Mucosa of descending colon (tissue), 3 donors: Measurements from ENCODE around the gene CDK5RAP2. TPM values are rescaled to one million over a fixed set of nuclear protein-coding genes. Genes with fewer than 3 reads are reported as not detected.
A peak's percentile ranks its signal among the peaks of the same experiment; 100 is the strongest.

ENCODE experiments used
- ATAC-seq: fragments of 200-7000 bp; cut with Tn5 transposase; one replicate; pipeline ENCODE4 v1.9.1; 2020; ENCODE audit warnings: mild to moderate bottlenecking, moderate library complexity
- DNase-seq, 3 donors: peaks; one replicate each; pipeline ENCODE4 v3.0.0-alpha.2; 2020
- H3K36me3 ChIP-seq: fragments of 200-600 bp; one replicate; pipeline ENCODE4 v1.8.0; 2021; ENCODE audit warnings: low read depth, mild to moderate bottlenecking
- H3K4me1 ChIP-seq: fragments of 200-600 bp; one replicate; pipeline ENCODE4 v1.8.0; 2021; ENCODE audit warnings: low read depth, mild to moderate bottlenecking
- H3K4me3 ChIP-seq: fragments of 200-600 bp; one replicate; pipeline ENCODE4 v1.8.0; 2021; ENCODE audit warnings: mild to moderate bottlenecking
- H3K9me3 ChIP-seq: fragments of 200-600 bp; one replicate; pipeline ENCODE4 v1.8.0; 2021; ENCODE audit warnings: mild to moderate bottlenecking
- CTCF ChIP-seq: fragments of 200-600 bp; IDR thresholded peaks from one replicate; pipeline ENCODE4 v1.8.0; 2022; ENCODE audit warnings: antibody characterized with exemption, mild to moderate bottlenecking
- intact Hi-C, 2 donors: fragments of 100-400 bp; cut with DNase I in 1 of 2; cut with micrococcal nuclease in 1 of 2; formaldehyde crosslinking; loops; one replicate each; pipeline versions ENCODE4 v1.11.0 to v1.11.1; 2022; cut with DNase I, micrococcal nuclease
- total RNA-seq, 3 donors: library from RNA; stranded (reverse); fragmentation: NEBNext Ultra II Directional in 2 of 3; extraction: Animal tissue kit (Norgen Biotek cat#: 25700) in 2 of 3; gene quantifications; one replicate each; pipeline versions ENCODE4 v1.2.1 to v1.2.4, GENCODE V29; 2021 to 2023
- donor health status: DM: no; HTN: no; CAD: no; lungs with moderate emphysema.
- donor health status: DM: no; HTN: no; CAD: no.
- donor health status: DM: no; HTN: yes; CAD: no.

CDK5RAP2 gene
- total RNA-seq, 3 donors from 2014 or later: 27.0 to 62.4 (median 35.1) TPM

- DNase-seq: no peak
- ATAC-seq: no peak
- no peaks in the 10 kb centered on the region for H3K36me3 ChIP-seq
These were observed 140.0 kb downstream of the CDK5RAP2 start for GRCh38 chr9:120439926-120440325.

GRCh38 chr9:120438836-120439546 is 141.0 kb downstream of the CDK5RAP2 start:
- ATAC-seq (peak; percentile 40), DNase-seq (peak in 1 of 3 donors; percentile 17)
- Histone ChIP-seq H3K4me3 (no peak overlapping the region), H3K9me3 (no peaks in the 10 kb centered on the region), H3K36me3 (no peaks in the 10 kb centered on the region), H3K4me1 (no peaks in the 10 kb centered on the region)
- intact Hi-C loops: no loop called here
- no peak for TF ChIP-seq CTCF

More at GRCh38 chr9:120439926-120440325, 140.0 kb downstream of the CDK5RAP2 start:
- no peak overlapping the region for H3K4me3 ChIP-seq
- no peaks in the 10 kb centered on the region for H3K9me3 ChIP-seq
- H3K4me1 ChIP-seq: no peaks in the 10 kb centered on the region
- no peak for TF ChIP-seq CTCF
- intact Hi-C loops: no loop called here

- Histone ChIP-seq H3K4me1 (no peaks in the 10 kb centered on the region), H3K9me3 (no peaks in the 10 kb centered on the region), H3K36me3 (no peaks in the 10 kb centered on the region), H3K4me3 (no peak overlapping the region)
- peak; percentile 27 for ATAC-seq
- DNase-seq: no peak
- TF ChIP-seq CTCF: no peak
- intact Hi-C loops: no loop called here
These were observed 141.9 kb downstream of the CDK5RAP2 start for GRCh38 chr9:120438111-120438510.

- peak; percentile 25 to 51 (median 29) for DNase-seq
- ATAC-seq: peak; percentile 34
- Histone ChIP-seq H3K36me3 (no peaks in the 10 kb centered on the region), H3K4me1 (peaks cover 5% of the 10 kb centered on the region), H3K4me3 (no peak overlapping the region), H3K9me3 (no peaks in the 10 kb centered on the region)
- TF ChIP-seq CTCF: no peak
- intact Hi-C loops: no loop called here
These were observed 142.9 kb downstream of the CDK5RAP2 start for GRCh38 chr9:120436983-120437475.

- no peak for ATAC-seq
- Histone ChIP-seq H3K4me1 (peaks cover 5% of the 10 kb centered on the region), H3K36me3 (no peaks in the 10 kb centered on the region), H3K9me3 (no peaks in the 10 kb centered on the region), H3K4me3 (no peak overlapping the region)
- intact Hi-C loops: no loop called here
- no peak for DNase-seq
- no peak for TF ChIP-seq CTCF
These were observed 143.5 kb downstream of the CDK5RAP2 start for GRCh38 chr9:120436446-120436845.
